K562 (cell line): ENCODE results near the gene UNC119B. TPM values are rescaled to one million over a fixed set of nuclear protein-coding genes. Genes with fewer than 3 reads are reported as not detected.

Experiments used
- CREM ChIP-seq: IDR thresholded peaks from 2 replicates; pipeline ENCODE4 v1.6.1; 2014; ENCODE audit warnings: antibody characterized with exemption, low read depth
- ELK3 ChIP-seq: fragments of 450-650 bp; formaldehyde crosslinking; IDR thresholded peaks from 2 replicates; pipeline ENCODE4 v1.4.0; 2020; ENCODE audit warnings: mild to moderate bottlenecking
- HIVEP1 ChIP-seq: fragments of 250-450 bp; sonication (Bioruptor Pico); IDR thresholded peaks from 2 replicates; pipeline ENCODE4 v1.4.0; 2020; ENCODE audit warnings: mild to moderate bottlenecking
- KDM1A ChIP-seq, 2 experiments: fragments of 450-650 bp; IDR thresholded peaks; 2 replicates each; pipeline ENCODE4 v1.6.1; 2016; ENCODE audit warnings: mild to moderate bottlenecking in 2 of 2
- MCM5 ChIP-seq: fragments of 450-650 bp; IDR thresholded peaks from 2 replicates; pipeline ENCODE4 v1.6.1; 2016; ENCODE audit warnings: low read depth
- NONO ChIP-seq, 2 experiments: fragments of 200-400 bp in 1 of 2; fragments of 450-650 bp in 1 of 2; formaldehyde crosslinking in 1 of 2; IDR thresholded peaks; 2 replicates each; pipeline ENCODE4 v1.6.1; 2017; ENCODE audit warnings: low read depth in 2 of 2, mild to moderate bottlenecking in 2 of 2, moderate library complexity in 2 of 2, low read length in 1 of 2
- PTTG1 ChIP-seq: fragments of 450-650 bp; IDR thresholded peaks from 2 replicates; pipeline ENCODE4 v1.6.1; 2016; ENCODE audit warnings: low read depth, mild to moderate bottlenecking, missing genetic modification characterization, missing compliant biosample characterization
- RBM34 ChIP-seq: fragments of 200-400 bp; formaldehyde crosslinking; IDR thresholded peaks from 2 replicates; pipeline ENCODE4 v1.6.1; 2018; ENCODE audit warnings: low read length, borderline replicate concordance; ENCODE audit not compliant: insufficient read depth
- SMAD4 ChIP-seq: fragments of 250-450 bp; sonication (Bioruptor Pico); conservative IDR thresholded peaks from 2 replicates; pipeline ENCODE4 v1.8.0; 2021; ENCODE audit warnings: inconsistent platforms, mild to moderate bottlenecking, moderate library complexity
- SMARCC2 ChIP-seq: fragments of 450-650 bp; IDR thresholded peaks from 2 replicates; pipeline ENCODE4 v1.6.1; 2017; ENCODE audit warnings: antibody characterized with exemption, moderate library complexity, mild to moderate bottlenecking, low read depth
- ZBTB33 ChIP-seq: sonication (generic); formaldehyde crosslinking; IDR thresholded peaks from 2 replicates; pipeline ENCODE4 v1.8.1; 2023; ENCODE audit warnings: mild to moderate bottlenecking, missing genetic modification reagents
- ZNF175 ChIP-seq: fragments of 200-800 bp; sonication (Bioruptor generic); IDR thresholded peaks from 2 replicates; pipeline ENCODE4 v1.6.1; 2016; ENCODE audit warnings: low read depth, mild to moderate bottlenecking, missing genetic modification characterization, missing compliant biosample characterization
- ZNF41 ChIP-seq: fragments of 250-450 bp; sonication (Bioruptor Pico); conservative IDR thresholded peaks from 2 replicates; pipeline ENCODE4 v1.4.0; 2020; ENCODE audit warnings: mild to moderate bottlenecking
- ZNF511 ChIP-seq: sonication (generic); formaldehyde crosslinking; IDR thresholded peaks from 2 replicates; pipeline ENCODE4 v1.8.0; 2022; ENCODE audit warnings: mild to moderate bottlenecking, missing genetic modification reagents
- polyA plus RNA-seq, 8 experiments: library from polyadenylated mRNA; depleted of rRNA in 4 of 8; stranded (reverse) in 5 of 8; unstranded in 3 of 8; fragments of >200 nt; fragmentation: Nextera tagmentation in 2 of 8; fragmentation: Illumina TruSeq in 1 of 8; extraction: Ambion mirVana in 2 of 8; extraction: Trizol in 1 of 8; gene quantifications; 2 replicates each; pipeline versions ENCODE4 v1.2.1 to v1.2.3, GENCODE V29; 2011 to 2014; ENCODE audit warnings: inconsistent platforms in 1 of 8, missing spikeins in 1 of 8
- total RNA-seq, 7 experiments: library from RNA; depleted of rRNA in 6 of 7; stranded (reverse); fragments of >200 nt in 6 of 7; fragmentation: Illumina TruSeq in 2 of 7; extraction: Trizol in 2 of 7; gene quantifications; 2 replicates each; pipeline versions ENCODE4 v1.2.1 to v1.2.3, GENCODE V29; 2011 to 2021; ENCODE audit warnings: low replicate concordance in 1 of 7
- TF ChIP-seq, protein P1 (sequence below): fragments of 250-450 bp; sonication (Bioruptor Pico); IDR thresholded peaks from 2 replicates; pipeline ENCODE4 v1.4.0; 2020
- TF ChIP-seq, protein P2 (sequence below): sonication (generic); formaldehyde crosslinking; IDR thresholded peaks from 2 replicates; pipeline ENCODE4 v1.5.0; 2020; ENCODE audit warnings: missing genetic modification reagents

UNC119B gene
- total and polyA plus RNA-seq, 9 of the 15 experiments (the other 6 are each of a cell fraction or from before 2014, with no cell fraction given) = 4.0 to 34.5 (median 15.1) TPM

- TF ChIP-seq, protein P1, sequence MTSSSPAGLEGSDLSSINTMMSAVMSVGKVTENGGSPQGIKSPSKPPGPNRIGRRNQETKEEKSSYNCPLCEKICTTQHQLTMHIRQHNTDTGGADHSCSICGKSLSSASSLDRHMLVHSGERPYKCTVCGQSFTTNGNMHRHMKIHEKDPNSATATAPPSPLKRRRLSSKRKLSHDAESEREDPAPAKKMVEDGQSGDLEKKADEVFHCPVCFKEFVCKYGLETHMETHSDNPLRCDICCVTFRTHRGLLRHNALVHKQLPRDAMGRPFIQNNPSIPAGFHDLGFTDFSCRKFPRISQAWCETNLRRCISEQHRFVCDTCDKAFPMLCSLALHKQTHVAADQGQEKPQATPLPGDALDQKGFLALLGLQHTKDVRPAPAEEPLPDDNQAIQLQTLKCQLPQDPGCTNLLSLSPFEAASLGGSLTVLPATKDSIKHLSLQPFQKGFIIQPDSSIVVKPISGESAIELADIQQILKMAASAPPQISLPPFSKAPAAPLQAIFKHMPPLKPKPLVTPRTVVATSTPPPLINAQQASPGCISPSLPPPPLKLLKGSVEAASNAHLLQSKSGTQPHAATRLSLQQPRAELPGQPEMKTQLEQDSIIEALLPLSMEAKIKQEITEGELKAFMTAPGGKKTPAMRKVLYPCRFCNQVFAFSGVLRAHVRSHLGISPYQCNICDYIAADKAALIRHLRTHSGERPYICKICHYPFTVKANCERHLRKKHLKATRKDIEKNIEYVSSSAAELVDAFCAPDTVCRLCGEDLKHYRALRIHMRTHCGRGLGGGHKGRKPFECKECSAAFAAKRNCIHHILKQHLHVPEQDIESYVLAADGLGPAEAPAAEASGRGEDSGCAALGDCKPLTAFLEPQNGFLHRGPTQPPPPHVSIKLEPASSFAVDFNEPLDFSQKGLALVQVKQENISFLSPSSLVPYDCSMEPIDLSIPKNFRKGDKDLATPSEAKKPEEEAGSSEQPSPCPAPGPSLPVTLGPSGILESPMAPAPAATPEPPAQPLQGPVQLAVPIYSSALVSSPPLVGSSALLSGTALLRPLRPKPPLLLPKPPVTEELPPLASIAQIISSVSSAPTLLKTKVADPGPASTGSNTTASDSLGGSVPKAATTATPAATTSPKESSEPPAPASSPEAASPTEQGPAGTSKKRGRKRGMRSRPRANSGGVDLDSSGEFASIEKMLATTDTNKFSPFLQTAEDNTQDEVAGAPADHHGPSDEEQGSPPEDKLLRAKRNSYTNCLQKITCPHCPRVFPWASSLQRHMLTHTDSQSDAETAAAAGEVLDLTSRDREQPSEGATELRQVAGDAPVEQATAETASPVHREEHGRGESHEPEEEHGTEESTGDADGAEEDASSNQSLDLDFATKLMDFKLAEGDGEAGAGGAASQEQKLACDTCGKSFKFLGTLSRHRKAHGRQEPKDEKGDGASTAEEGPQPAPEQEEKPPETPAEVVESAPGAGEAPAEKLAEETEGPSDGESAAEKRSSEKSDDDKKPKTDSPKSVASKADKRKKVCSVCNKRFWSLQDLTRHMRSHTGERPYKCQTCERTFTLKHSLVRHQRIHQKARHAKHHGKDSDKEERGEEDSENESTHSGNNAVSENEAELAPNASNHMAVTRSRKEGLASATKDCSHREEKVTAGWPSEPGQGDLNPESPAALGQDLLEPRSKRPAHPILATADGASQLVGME (CRISPR knock-in tag) = 0 out of 2 replicates have a peak, but pooled peaks have one; percentile 32
- TF ChIP-seq ZNF175 (CRISPR knock-in tag) (no peak), MCM5 (no peak), ZNF41 (CRISPR knock-in tag) (0 out of 2 replicates have a peak, but pooled peaks have one; percentile 17), ZBTB33 (CRISPR knock-in tag) (no peak), ELK3 (no peak), CREM (peak; percentile 35; the same call in 1 of the 2 replicates), ZNF511 (CRISPR knock-in tag) (0 out of 2 replicates have a peak, but pooled peaks have one; percentile 57), KDM1A (IDR thresholded peaks at IDR 0.05) (no peak), NONO (IDR thresholded peaks at IDR 0.05; ENCODE audit: low read depth in 2 of 2, low read length in 1 of 2) (peak; percentile 26 to 87; a peak in 2 of 4 replicates), RBM34 (0 out of 2 replicates have a peak, but pooled peaks have one; percentile 77), SMAD4 (peak; percentile 59), HIVEP1 (CRISPR knock-in tag) (no peak), PTTG1 (tag) (no peak), SMARCC2 (no peak)
- TF ChIP-seq, protein P2, sequence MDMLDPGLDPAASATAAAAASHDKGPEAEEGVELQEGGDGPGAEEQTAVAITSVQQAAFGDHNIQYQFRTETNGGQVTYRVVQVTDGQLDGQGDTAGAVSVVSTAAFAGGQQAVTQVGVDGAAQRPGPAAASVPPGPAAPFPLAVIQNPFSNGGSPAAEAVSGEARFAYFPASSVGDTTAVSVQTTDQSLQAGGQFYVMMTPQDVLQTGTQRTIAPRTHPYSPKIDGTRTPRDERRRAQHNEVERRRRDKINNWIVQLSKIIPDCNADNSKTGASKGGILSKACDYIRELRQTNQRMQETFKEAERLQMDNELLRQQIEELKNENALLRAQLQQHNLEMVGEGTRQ (CRISPR knock-in tag) = no peak
Observed at GRCh38 chr12:120725659-120726509, 15.6 kb downstream of the UNC119B start, which contains the start of gene ACADS (continued).
